Liver (tissue), 9 donors: ENCODE data around the gene STRADA. TPM values are rescaled to one million over a fixed set of nuclear protein-coding genes. Genes with fewer than 3 reads are reported as not detected.

Experiments used
- DNase-seq: peaks from one replicate; pipeline ENCODE4 v3.0.0-alpha.2; 2017; ENCODE audit warnings: low spot score
- H3K27ac ChIP-seq, 2 donors: one replicate each; pipeline ENCODE4 v1.7.0; 2013; ENCODE audit warnings: inconsistent platforms in 2 of 2, low read length in 2 of 2, control low read depth in 1 of 2, low read depth in 1 of 2, mild to moderate bottlenecking in 1 of 2
- H3K27me3 ChIP-seq, 4 donors: one replicate each; pipeline versions ENCODE4 v1.6.1 to v1.7.0; 2013; ENCODE audit warnings: low read length in 3 of 4, inconsistent platforms in 1 of 4, mild to moderate bottlenecking in 1 of 4, moderate library complexity in 1 of 4; ENCODE audit not compliant: control insufficient read depth in 4 of 4, insufficient read depth in 4 of 4
- H3K36me3 ChIP-seq, 4 donors: one replicate each; pipeline versions ENCODE4 v1.6.1 to v1.7.0; 2013; ENCODE audit warnings: low read length in 3 of 4, mild to moderate bottlenecking in 3 of 4, low read depth in 1 of 4, moderate library complexity in 1 of 4; ENCODE audit not compliant: control insufficient read depth in 4 of 4, insufficient read depth in 3 of 4
- H3K4me1 ChIP-seq, 4 donors: one replicate each; pipeline versions ENCODE4 v1.6.1 to v1.7.0; 2013; ENCODE audit warnings: low read length in 3 of 4, mild to moderate bottlenecking in 3 of 4, moderate library complexity in 1 of 4; ENCODE audit not compliant: control insufficient read depth in 4 of 4, insufficient read depth in 4 of 4
- H3K4me3 ChIP-seq, 3 donors: one replicate each; pipeline versions ENCODE4 v1.6.1 to v1.7.0; 2013; ENCODE audit warnings: low read length in 3 of 3, control low read depth in 1 of 3, low read depth in 1 of 3, mild to moderate bottlenecking in 1 of 3
- H3K9ac ChIP-seq, 2 donors: one replicate each; pipeline ENCODE4 v1.7.0; 2013; ENCODE audit warnings: low read length in 2 of 2, mild to moderate bottlenecking in 2 of 2, moderate library complexity in 2 of 2, control low read depth in 1 of 2, low read depth in 1 of 2
- H3K9me3 ChIP-seq, 4 donors: one replicate each; pipeline versions ENCODE4 v1.6.1 to v1.7.0; 2013; ENCODE audit warnings: low read length in 3 of 4; ENCODE audit not compliant: control insufficient read depth in 4 of 4
- CTCF ChIP-seq: fragments of 150-350 bp; IDR thresholded peaks from 2 replicates; pipeline ENCODE4 v1.5.1; 2017; ENCODE audit warnings: improper control_type of control experiment, low read depth, low read length; ENCODE audit not compliant: missing input control
- EGR1 ChIP-seq, 2 donors: IDR thresholded peaks; 2 replicates each; pipeline ENCODE4 v1.6.1; 2016 to 2018; ENCODE audit warnings: antibody characterized with exemption in 2 of 2, low read depth in 2 of 2
- FOXA1 ChIP-seq: IDR thresholded peaks from 2 replicates; pipeline ENCODE4 v1.6.1; 2016; ENCODE audit warnings: antibody characterized with exemption
- GABPA ChIP-seq, 2 donors: IDR thresholded peaks in 1 of 2; conservative IDR thresholded peaks in 1 of 2; 2 replicates each; pipeline ENCODE4 v1.6.1; 2016; ENCODE audit warnings: antibody characterized with exemption in 2 of 2, mild to moderate bottlenecking in 1 of 2, moderate library complexity in 1 of 2
- HNF4A ChIP-seq, 2 donors: conservative IDR thresholded peaks; 2 replicates each; pipeline ENCODE4 v1.6.1; 2016; ENCODE audit warnings: antibody characterized with exemption in 2 of 2, mild to moderate bottlenecking in 2 of 2
- JUND ChIP-seq, 2 donors: IDR thresholded peaks; 2 replicates each; pipeline ENCODE4 v1.6.1; 2016; ENCODE audit warnings: antibody characterized with exemption in 2 of 2
- MAX ChIP-seq: IDR thresholded peaks from 2 replicates; pipeline ENCODE4 v1.6.1; 2016; ENCODE audit warnings: antibody characterized with exemption
- NR2F2 ChIP-seq: IDR thresholded peaks from 2 replicates; pipeline ENCODE4 v1.6.1; 2016; ENCODE audit warnings: antibody characterized with exemption
- RAD21 ChIP-seq, 2 donors: IDR thresholded peaks; 2 replicates each; pipeline ENCODE4 v1.6.1; 2016; ENCODE audit warnings: antibody characterized with exemption in 2 of 2, mild to moderate bottlenecking in 2 of 2
- RXRA ChIP-seq, 2 donors: IDR thresholded peaks; 2 replicates each; pipeline ENCODE4 v1.6.1; 2017 to 2018; ENCODE audit warnings: antibody characterized with exemption in 2 of 2, mild to moderate bottlenecking in 1 of 2
- SP1 ChIP-seq: IDR thresholded peaks from 2 replicates; pipeline ENCODE4 v1.6.1; 2018; ENCODE audit warnings: antibody characterized with exemption, mild to moderate bottlenecking
- TAF1 ChIP-seq: conservative IDR thresholded peaks from 2 replicates; pipeline ENCODE4 v1.6.1; 2016; ENCODE audit warnings: antibody characterized with exemption, mild to moderate bottlenecking
- YY1 ChIP-seq: IDR thresholded peaks from 2 replicates; pipeline ENCODE4 v1.6.1; 2016; ENCODE audit warnings: antibody characterized with exemption, mild to moderate bottlenecking
- ZBTB33 ChIP-seq: IDR thresholded peaks from 2 replicates; pipeline ENCODE4 v1.6.1; 2016; ENCODE audit warnings: antibody characterized with exemption
- WGBS: extraction: QIAGEN DNeasy Blood & Tissue Kit; methylation state at CpG from one replicate; pipeline ENCODE4 v1.1.7; 2013; 5-methylcytosine and 5-hydroxymethylcytosine counted together
- polyA plus RNA-seq, 2 donors: library from polyadenylated mRNA; stranded (reverse) in 1 of 2; unstranded in 1 of 2; fragments of 200-250 nt in 1 of 2; fragments of >200 nt in 1 of 2; fragmentation: Nextera tagmentation in 1 of 2; extraction: Ambion mirVana in 1 of 2; gene quantifications; one replicate each; pipeline versions ENCODE4 v1.2.1 to v1.2.3, GENCODE V29; 2013 to 2015
- total RNA-seq, 2 donors: library from RNA; depleted of rRNA; stranded (reverse); fragments of >200 nt; gene quantifications; one replicate each; pipeline ENCODE4 v1.2.3, GENCODE V29; 2014
- TF ChIP-seq, protein P1 (sequence below): IDR thresholded peaks from 2 replicates; pipeline ENCODE4 v1.6.1; 2016; ENCODE audit warnings: antibody characterized with exemption, mild to moderate bottlenecking
- donor health status: healthy.
- donor health status: healthy.
- donor health status: healthy.
- donor health status: healthy.
- donor health status: healthy.

STRADA gene
- total and polyA plus RNA-seq, 4 donors: 7.7 to 17.9 (median 8.2) TPM

GRCh38 chr17:63675231-63675606 is 66.4 kb downstream of the STRADA start:
- TF ChIP-seq NR2F2 (peak; percentile 73), RAD21 (IDR thresholded peaks at IDR 0.05) (peak in 1 of 2 donors; percentile 9), YY1 (no peak), JUND (IDR thresholded peaks at IDR 0.05) (no peak)
- TF ChIP-seq, protein P1, sequence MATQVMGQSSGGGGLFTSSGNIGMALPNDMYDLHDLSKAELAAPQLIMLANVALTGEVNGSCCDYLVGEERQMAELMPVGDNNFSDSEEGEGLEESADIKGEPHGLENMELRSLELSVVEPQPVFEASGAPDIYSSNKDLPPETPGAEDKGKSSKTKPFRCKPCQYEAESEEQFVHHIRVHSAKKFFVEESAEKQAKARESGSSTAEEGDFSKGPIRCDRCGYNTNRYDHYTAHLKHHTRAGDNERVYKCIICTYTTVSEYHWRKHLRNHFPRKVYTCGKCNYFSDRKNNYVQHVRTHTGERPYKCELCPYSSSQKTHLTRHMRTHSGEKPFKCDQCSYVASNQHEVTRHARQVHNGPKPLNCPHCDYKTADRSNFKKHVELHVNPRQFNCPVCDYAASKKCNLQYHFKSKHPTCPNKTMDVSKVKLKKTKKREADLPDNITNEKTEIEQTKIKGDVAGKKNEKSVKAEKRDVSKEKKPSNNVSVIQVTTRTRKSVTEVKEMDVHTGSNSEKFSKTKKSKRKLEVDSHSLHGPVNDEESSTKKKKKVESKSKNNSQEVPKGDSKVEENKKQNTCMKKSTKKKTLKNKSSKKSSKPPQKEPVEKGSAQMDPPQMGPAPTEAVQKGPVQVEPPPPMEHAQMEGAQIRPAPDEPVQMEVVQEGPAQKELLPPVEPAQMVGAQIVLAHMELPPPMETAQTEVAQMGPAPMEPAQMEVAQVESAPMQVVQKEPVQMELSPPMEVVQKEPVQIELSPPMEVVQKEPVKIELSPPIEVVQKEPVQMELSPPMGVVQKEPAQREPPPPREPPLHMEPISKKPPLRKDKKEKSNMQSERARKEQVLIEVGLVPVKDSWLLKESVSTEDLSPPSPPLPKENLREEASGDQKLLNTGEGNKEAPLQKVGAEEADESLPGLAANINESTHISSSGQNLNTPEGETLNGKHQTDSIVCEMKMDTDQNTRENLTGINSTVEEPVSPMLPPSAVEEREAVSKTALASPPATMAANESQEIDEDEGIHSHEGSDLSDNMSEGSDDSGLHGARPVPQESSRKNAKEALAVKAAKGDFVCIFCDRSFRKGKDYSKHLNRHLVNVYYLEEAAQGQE: no peak
- H3K4me3 ChIP-seq: peak overlapping the region in 1 of 3 donors; percentile 8
- WGBS: 61% methylated on average over 4 of the region's 4 CpGs
- no peaks in the 10 kb centered on the region for H3K9me3 ChIP-seq
- H3K9ac ChIP-seq: peak overlapping the region; percentile 3 to 60
- H3K27me3 ChIP-seq: no peaks in the 10 kb centered on the region
- peaks cover 0 to 8% (median 3%) of the 10 kb centered on the region in 4 donors for H3K36me3 ChIP-seq
- peaks cover 0 to 18% (median 14%) of the 10 kb centered on the region in 4 donors for H3K4me1 ChIP-seq
- H3K27ac ChIP-seq: peak overlapping the region; percentile 81 to 82
- DNase-seq: no peak

- 97% methylated on average over 2 of the region's 2 CpGs for WGBS
Measured at GRCh38 chr17:63672856-63673255, 68.7 kb downstream of the STRADA start.

More at GRCh38 chr17:63672856-63673255, 68.7 kb downstream of the STRADA start:
- no peaks in the 10 kb centered on the region for H3K27me3 ChIP-seq
- H3K9me3 ChIP-seq: no peaks in the 10 kb centered on the region
- H3K4me3 ChIP-seq: no peak overlapping the region
- peaks cover 0 to 17% (median 12%) of the 10 kb centered on the region in 4 donors for H3K36me3 ChIP-seq
- TF ChIP-seq YY1 (no peak), JUND (IDR thresholded peaks at IDR 0.05) (no peak), HNF4A (conservative IDR thresholded peaks at IDR 0.05) (no peak), RAD21 (IDR thresholded peaks at IDR 0.05) (no peak), CTCF (no peak), MAX (no peak), RXRA (IDR thresholded peaks at IDR 0.05) (no peak), TAF1 (no peak), EGR1 (IDR thresholded peaks at IDR 0.05; ENCODE audit: low read depth in 2 of 2) (no peak), ZBTB33 (no peak), NR2F2 (no peak), SP1 (no peak), GABPA (IDR thresholded peaks at IDR 0.05 in 1 of 2, conservative IDR thresholded peaks at IDR 0.05 in 1 of 2) (no peak), FOXA1 (no peak)
- no peak for DNase-seq
- H3K27ac ChIP-seq: no peak overlapping the region
- H3K9ac ChIP-seq: no peak overlapping the region
- H3K4me1 ChIP-seq: peaks cover 0 to 18% (median 14%) of the 10 kb centered on the region in 4 donors
